HL-60 (cell line): ENCODE results near the gene BACH1.
A peak's percentile ranks its signal among the peaks of the same experiment; 100 is the strongest.

Experiments used
- DNase-seq, 2 experiments: peaks; one replicate each; pipeline ENCODE4 v3.0.0-alpha.2; 2010 to 2020; ENCODE audit warnings: low read depth in 1 of 2, low spot score in 1 of 2
- H3K27ac ChIP-seq: fragments of 250-450 bp; sonication (Bioruptor Pico); replicated peaks from 2 replicates; pipeline ENCODE4 v1.5.1; 2020; ENCODE audit warnings: mild to moderate bottlenecking, moderate library complexity
- H3K27me3 ChIP-seq: fragments of 250-450 bp; sonication (Bioruptor Pico); 2 replicates; pipeline ENCODE4 v1.5.1; 2021; ENCODE audit warnings: mild to moderate bottlenecking, moderate library complexity; ENCODE audit not compliant: insufficient read depth, poor library complexity, severe bottlenecking
- H3K4me3 ChIP-seq: replicated peaks from 2 replicates; pipeline ENCODE4 v1.5.1; 2011; ENCODE audit warnings: mild to moderate bottlenecking, control low read depth, low read length; ENCODE audit not compliant: insufficient read depth
- CTCF ChIP-seq: IDR thresholded peaks from one replicate; pipeline ENCODE4 v1.5.1; 2011; ENCODE audit warnings: low read length, control low read depth, inconsistent platforms; ENCODE audit not compliant: insufficient read depth
- GABPA ChIP-seq: IDR thresholded peaks from 2 replicates; pipeline ENCODE4 v1.6.1; 2012; ENCODE audit warnings: low read depth
- POLR2AphosphoS5 ChIP-seq: IDR thresholded peaks from 2 replicates; pipeline ENCODE4 v1.6.1; 2012; ENCODE audit warnings: low read depth
- REST ChIP-seq: IDR thresholded peaks from 2 replicates; pipeline ENCODE4 v1.6.1; 2012; ENCODE audit warnings: low read depth; ENCODE audit not compliant: insufficient replicate concordance
- SPI1 ChIP-seq: IDR thresholded peaks from 2 replicates; pipeline ENCODE4 v1.6.1; 2012; ENCODE audit warnings: low read depth, mild to moderate bottlenecking, borderline replicate concordance

BACH1 gene

GRCh38 chr21:29304597-29304996 is 5.9 kb downstream of the BACH1 start:
- Histone ChIP-seq H3K27me3 (no peaks in the 10 kb centered on the region), H3K4me3 (no peak overlapping the region), H3K27ac (peak overlapping the region; percentile 61)
- TF ChIP-seq REST (no peak), SPI1 (peak; percentile 57; the same call in 1 of the 2 replicates), GABPA (no peak)
- peak in 1 of 2 experiments; percentile 31 for DNase-seq

GRCh38 chr21:29305068-29305467 is 6.3 kb downstream of the BACH1 start:
- H3K27me3 ChIP-seq, result no peaks in the 10 kb centered on the region
- DNase-seq, result no peak

GRCh38 chr21:29305561-29305960 is 6.8 kb downstream of the BACH1 start:
- Histone ChIP-seq H3K4me3 (no peak overlapping the region), H3K27me3 (no peaks in the 10 kb centered on the region), H3K27ac (peak overlapping the region; percentile 61)
- no peak for TF ChIP-seq SPI1
- no peak for TF ChIP-seq GABPA
- TF ChIP-seq CTCF, result no peak
- TF ChIP-seq POLR2AphosphoS5, result no peak
- TF ChIP-seq REST, result no peak
- no peak for DNase-seq

More at GRCh38 chr21:29305068-29305467, 6.3 kb downstream of the BACH1 start:
- TF ChIP-seq REST, result no peak
- no peak for TF ChIP-seq CTCF
- TF ChIP-seq SPI1, result no peak
- no peak for TF ChIP-seq GABPA
- TF ChIP-seq POLR2AphosphoS5, result no peak
- Histone ChIP-seq H3K27ac (peak overlapping the region; percentile 61), H3K4me3 (no peak overlapping the region)

GRCh38 chr21:29306920-29307319 is 8.2 kb downstream of the BACH1 start:
- no peaks in the 10 kb centered on the region for H3K27me3 ChIP-seq
- TF ChIP-seq CTCF (no peak), REST (no peak), POLR2AphosphoS5 (no peak), SPI1 (no peak), GABPA (no peak)
- H3K27ac ChIP-seq, result no peak overlapping the region
- no peak overlapping the region for H3K4me3 ChIP-seq
- DNase-seq, result no peak
